ENCODE data around the gene TBC1D14. TPM values are rescaled to one million over a fixed set of nuclear protein-coding genes. Genes with fewer than 3 reads are reported as not detected.
A peak's percentile ranks its signal among the peaks of the same experiment; 100 is the strongest.

The TBC1D14 gene
- total RNA-seq, 8 experiments from 2014 or later, result 35.9 to 76.1 (median 49.8) TPM

DNA sequence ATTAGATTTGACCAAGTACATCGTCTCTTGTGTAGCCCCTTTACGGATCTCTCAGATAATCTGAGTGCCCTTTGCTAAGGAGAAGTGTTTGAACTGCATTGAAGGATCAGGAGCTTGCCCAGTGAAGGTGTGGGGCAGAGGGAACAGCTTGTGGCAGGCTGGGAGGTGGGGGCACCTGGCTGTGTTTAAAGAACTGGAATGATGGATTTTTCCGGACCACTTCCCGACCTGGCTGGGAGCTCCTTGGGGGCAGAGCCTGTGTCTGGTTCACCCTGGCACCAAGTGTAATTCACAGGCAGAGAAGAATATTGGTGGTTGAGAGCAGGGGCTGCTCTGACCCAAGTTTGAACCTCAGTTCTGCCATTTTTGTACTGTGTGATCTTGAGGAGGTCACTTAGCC lies 18.5 kb downstream of the TBC1D14 start:
- H3K4me3 ChIP-seq, result no peak overlapping the region
- peaks cover 12 to 27% of the 10 kb centered on the region in 2 donors for H3K4me1 ChIP-seq (replicated peaks in 1 of 2)
- no peak overlapping the region for H3K27ac ChIP-seq
- WGBS, 10 experiments, result 93 to 100% (median 100%) methylated on average over 1 to 4 of the region's 4 CpGs; no CpG with 5 or more reads in 6 of the 10 experiments
- in situ Hi-C loops (cut with MboI; ENCODE audit: low pct_unique_long_range_greater_than_20kb in 2 of 9, low sequenced_read_pairs in 9 of 9, unreplicated experiment in 9 of 9), result no loop called here
- ATAC-seq (replicated peaks in 6 of 8), result no peak

DNA sequence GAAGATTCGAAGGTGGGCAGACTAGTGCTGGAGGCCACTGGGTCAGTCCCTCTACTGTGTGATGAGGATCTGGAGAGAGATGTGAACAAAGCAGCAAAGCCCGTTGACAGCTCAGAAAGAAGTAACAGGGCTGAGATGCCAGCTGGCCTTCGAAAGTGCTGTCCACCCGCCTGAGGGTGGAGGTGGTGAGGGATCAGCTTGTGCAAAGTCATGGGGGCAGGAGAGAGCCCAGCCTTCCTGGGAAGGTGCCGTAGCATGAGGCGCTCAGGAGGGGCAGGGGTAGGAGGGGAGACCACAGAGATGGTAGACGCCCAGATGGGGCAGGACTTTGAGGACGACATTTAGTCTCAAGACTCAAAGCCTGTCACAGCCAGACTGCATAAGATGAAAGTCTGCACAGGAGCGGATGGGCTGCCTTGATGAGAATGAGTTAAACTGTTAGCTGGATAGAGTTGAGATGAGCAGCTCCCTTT lies 19.7 kb downstream of the TBC1D14 start:
- 14 to 90% (median 71%) methylated on average over 2 to 3 of the region's 9 CpGs; no CpG with 5 or more reads in 6 of the 10 experiments for WGBS, 10 experiments
- Histone ChIP-seq H3K4me1 (replicated peaks in 1 of 2) (peaks cover 12 to 27% of the 10 kb centered on the region in 2 donors), H3K4me3 (no peak overlapping the region), H3K27ac (no peak overlapping the region)
- in situ Hi-C loops (cut with MboI; ENCODE audit: low pct_unique_long_range_greater_than_20kb in 2 of 9, low sequenced_read_pairs in 9 of 9, unreplicated experiment in 9 of 9), result no loop called here
- ATAC-seq (replicated peaks in 6 of 8), result peak in 7 of 8 experiments; percentile 8 to 52 (median 39)

DNA sequence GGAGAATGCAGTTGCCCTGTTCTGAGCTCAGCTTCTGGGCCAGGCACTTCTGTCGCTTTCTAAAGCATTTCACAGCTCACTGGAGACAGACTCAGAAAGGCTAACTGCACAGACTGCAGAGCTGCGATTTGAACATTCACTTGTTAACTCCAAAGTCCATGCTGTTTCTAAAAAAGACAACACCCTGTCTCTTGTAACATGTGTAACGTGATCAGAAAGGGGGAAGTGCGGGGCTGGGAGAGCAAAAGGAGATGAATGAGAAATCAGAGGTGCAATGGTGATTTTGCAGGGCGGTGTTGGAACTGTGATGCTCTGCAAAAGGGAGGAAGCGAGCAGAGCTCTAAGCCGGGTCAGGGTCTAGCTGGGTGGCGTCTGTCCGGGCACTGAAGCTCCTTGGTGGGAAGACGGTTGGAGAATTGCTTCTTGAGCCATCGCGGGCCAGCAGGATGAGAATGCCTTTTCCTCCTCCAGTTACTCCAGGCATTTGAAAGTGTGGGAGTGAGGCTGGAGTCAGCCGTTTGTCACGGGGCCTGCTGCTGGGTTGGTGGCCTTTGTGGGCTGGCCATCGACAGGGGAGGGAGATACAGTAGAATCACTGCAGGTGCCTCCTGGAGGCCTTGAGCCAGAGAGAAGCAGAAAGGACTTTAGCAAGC lies 20.3 kb downstream of the TBC1D14 start:
- in situ Hi-C loops (cut with MboI; ENCODE audit: low pct_unique_long_range_greater_than_20kb in 2 of 9, low sequenced_read_pairs in 9 of 9, unreplicated experiment in 9 of 9), result no loop called here
- peak in 7 of 8 experiments; percentile 35 to 76 (median 72) for ATAC-seq (replicated peaks in 6 of 8)
- Histone ChIP-seq H3K27ac (no peak overlapping the region), H3K4me3 (no peak overlapping the region), H3K4me1 (replicated peaks in 1 of 2) (peaks cover 12 to 27% of the 10 kb centered on the region in 2 donors)
- 0 to 89% (median 55%) methylated on average over 1 to 10 of the region's 15 CpGs for WGBS, 10 experiments

DNA sequence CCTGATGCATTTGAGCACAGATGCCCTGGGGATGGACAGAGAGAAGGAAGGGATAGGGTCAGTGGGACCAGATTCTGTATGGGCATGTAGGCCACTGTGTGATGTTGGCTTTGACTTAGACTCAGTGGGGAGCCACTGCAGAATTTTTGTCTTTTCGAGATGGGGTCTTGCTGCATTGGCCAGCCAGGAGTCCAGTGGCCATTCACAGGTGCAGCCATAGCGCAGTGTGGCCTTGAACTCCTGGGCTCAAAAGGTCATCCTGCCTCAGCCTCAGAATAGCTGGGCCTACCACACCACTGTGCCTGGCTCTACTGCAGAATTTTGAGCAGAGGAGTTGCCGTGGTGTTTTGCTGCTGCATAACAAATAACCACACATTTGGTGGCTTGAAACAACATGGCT lies 22.8 kb downstream of the TBC1D14 start:
- WGBS, 10 experiments, result 71 to 100% (median 96%) methylated on average over 1 to 2 of the region's 3 CpGs; no CpG with 5 or more reads in 4 of the 10 experiments
- H3K4me1 ChIP-seq (replicated peaks in 1 of 2), result peaks cover 12 to 23% of the 10 kb centered on the region in 2 donors
- H3K27ac ChIP-seq, result no peak overlapping the region
- no peak for ATAC-seq (replicated peaks in 6 of 8)
- in situ Hi-C loops (cut with MboI; ENCODE audit: low pct_unique_long_range_greater_than_20kb in 2 of 9, low sequenced_read_pairs in 9 of 9, unreplicated experiment in 9 of 9), result no loop called here
- H3K4me3 ChIP-seq, result no peak overlapping the region

DNA sequence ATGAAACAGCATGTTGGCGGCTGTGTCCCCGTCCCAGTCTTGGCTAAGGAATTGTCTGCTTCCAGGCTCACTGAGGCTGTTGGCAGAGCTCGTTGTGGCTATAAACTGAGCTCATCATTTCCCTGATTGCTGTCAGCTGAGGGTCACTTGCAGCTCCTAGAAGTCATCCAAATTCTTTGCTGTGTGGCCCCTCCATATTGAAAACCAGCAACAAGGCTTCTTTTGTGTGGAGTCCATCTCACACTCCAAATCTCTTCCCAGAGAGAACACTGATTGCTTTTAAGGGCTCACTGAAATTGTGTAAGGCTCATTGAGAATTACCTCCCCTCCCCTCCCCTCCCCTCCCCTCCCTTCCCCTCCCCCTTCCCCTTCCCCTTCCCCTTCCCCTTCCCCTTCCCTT lies 23.3 kb downstream of the TBC1D14 start:
- in situ Hi-C loops (cut with MboI; ENCODE audit: low pct_unique_long_range_greater_than_20kb in 2 of 9, low sequenced_read_pairs in 9 of 9, unreplicated experiment in 9 of 9), result no loop called here
- H3K27ac ChIP-seq, result no peak overlapping the region
- peaks cover 12 to 23% of the 10 kb centered on the region in 2 donors for H3K4me1 ChIP-seq (replicated peaks in 1 of 2)
- 87 to 93% methylated on average over 2 to 3 of the region's 3 CpGs; no CpG with 5 or more reads in 8 of the 10 experiments for WGBS, 10 experiments
- H3K4me3 ChIP-seq, result no peak overlapping the region
- no peak for ATAC-seq (replicated peaks in 6 of 8)

DNA sequence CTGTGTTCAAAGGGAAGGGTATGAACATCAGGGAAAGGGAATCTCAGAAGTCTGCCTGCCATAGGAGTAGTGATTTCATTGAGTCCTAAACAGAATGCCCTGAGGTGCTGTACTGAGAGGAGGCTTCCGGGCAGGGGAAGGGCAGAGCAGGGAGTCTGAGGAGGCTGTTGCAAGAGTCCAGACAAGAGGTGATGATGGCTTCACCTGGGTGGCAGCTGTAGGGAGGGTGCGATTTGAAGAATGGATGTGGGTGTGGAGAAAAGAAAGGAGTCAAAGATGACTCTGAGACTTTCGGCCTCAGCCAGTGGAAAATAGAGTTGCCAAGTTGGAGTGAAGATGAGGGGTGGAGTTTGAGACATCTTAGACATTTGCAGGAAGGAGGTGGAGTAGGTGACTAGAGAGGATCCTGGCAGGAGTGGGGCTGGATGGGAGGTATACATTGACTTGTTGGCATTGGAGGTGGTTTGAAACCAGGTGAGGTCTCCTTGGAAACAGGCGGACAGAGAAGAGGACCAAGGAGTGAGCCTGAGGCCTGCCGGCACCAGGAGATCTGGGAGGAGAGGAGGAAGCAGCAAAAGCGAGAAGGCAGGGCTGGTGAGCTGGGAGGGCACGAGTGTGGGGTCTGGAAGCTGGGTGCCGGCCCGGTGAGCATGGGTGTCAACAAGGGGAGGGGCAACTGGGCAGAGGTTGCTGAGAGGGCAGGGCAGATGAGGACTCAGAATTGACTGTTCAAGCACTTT lies 24.2 kb downstream of the TBC1D14 start:
- H3K4me1 ChIP-seq (replicated peaks in 1 of 2), result peaks cover 12 to 24% of the 10 kb centered on the region in 2 donors
- no peak overlapping the region for H3K4me3 ChIP-seq
- in situ Hi-C loops (cut with MboI; ENCODE audit: low pct_unique_long_range_greater_than_20kb in 2 of 9, low sequenced_read_pairs in 9 of 9, unreplicated experiment in 9 of 9), result no loop called here
- WGBS, 10 experiments, result 20 to 100% (median 87%) methylated on average over 1 to 6 of the region's 9 CpGs
- H3K27ac ChIP-seq, result no peak overlapping the region
- ATAC-seq (replicated peaks in 6 of 8), result peak in 1 of 8 experiments; percentile 16

DNA sequence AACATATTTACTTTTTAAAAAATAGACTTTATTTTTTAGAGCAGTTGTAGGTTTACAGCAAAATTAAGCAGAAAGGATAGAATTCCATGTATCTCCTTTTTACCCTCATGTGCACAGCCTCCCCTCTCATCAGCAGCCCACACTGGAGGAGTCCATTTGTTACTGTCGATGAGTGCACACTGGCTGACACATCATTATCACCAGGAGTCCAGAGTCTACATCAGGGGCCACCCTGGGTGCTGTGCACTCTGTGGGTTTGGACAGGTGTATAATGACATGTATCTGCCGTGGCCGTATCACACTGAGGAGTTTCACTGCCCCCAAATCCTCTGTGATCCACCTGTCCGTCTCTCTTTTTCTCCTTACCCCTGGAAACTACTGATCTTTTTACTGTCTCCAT lies 26.3 kb downstream of the TBC1D14 start:
- H3K4me3 ChIP-seq, result no peak overlapping the region
- no peak overlapping the region for H3K27ac ChIP-seq
- WGBS, 10 experiments, result 42 to 100% (median 82%) methylated on average over 1 to 4 of the region's 4 CpGs; no CpG with 5 or more reads in 4 of the 10 experiments
- ATAC-seq (replicated peaks in 6 of 8), result no peak
- in situ Hi-C loops (cut with MboI; ENCODE audit: low pct_unique_long_range_greater_than_20kb in 2 of 9, low sequenced_read_pairs in 9 of 9, unreplicated experiment in 9 of 9), result no loop called here
- peaks cover 0 to 7% of the 10 kb centered on the region in 2 donors for H3K4me1 ChIP-seq (replicated peaks in 1 of 2)

DNA sequence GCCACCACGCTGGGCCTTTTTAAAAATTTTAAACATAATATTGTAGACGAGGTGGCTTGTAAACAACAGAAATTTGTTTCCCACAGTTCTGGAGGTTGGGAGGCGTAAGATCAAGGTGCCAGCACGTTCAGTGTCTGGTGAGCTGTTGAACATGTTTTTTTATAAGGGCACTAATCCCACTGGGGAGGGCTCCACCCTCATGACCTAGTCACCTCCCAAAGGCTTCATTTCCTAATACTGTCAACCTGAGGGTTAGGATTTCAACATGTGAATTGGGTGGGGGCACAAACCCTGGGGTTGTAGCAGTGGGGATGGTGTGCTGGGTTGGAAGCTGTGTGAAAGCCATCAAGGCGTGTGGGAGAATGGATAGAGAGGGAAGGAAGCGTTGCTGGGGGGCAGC lies 27.6 kb downstream of the TBC1D14 start:
- no peak overlapping the region for H3K27ac ChIP-seq
- in situ Hi-C loops (cut with MboI; ENCODE audit: low pct_unique_long_range_greater_than_20kb in 2 of 9, low sequenced_read_pairs in 9 of 9, unreplicated experiment in 9 of 9), result no loop called here
- no peak overlapping the region for H3K4me3 ChIP-seq
- WGBS, 10 experiments, result 60 to 100% (median 86%) methylated on average over 1 to 4 of the region's 6 CpGs; no CpG with 5 or more reads in 4 of the 10 experiments
- peaks cover 5 to 8% of the 10 kb centered on the region in 2 donors for H3K4me1 ChIP-seq (replicated peaks in 1 of 2)
- ATAC-seq (replicated peaks in 6 of 8), result no peak

DNA sequence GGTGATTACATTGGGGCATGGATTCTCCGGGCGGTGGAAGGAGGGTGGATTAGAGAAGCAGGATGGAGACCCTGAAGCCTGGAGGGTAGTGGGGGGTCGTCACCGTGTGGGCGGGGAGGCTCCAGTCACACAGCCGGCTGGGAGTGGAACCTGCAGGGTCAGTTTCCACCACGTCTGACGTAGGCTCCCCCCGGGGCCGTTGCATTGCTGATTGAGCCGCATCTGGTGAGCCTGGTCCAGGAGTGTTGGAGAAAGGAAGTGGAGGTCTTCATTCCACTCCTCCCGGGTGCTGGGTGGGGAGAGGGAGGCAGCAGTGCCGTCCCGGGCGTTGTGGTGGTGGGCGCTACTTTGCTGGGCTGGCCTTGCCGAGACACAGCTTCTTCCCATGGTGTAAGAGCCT lies 28.1 kb downstream of the TBC1D14 start:
- 50 to 100% methylated on average over 2 to 5 of the region's 17 CpGs; no CpG with 5 or more reads in 8 of the 10 experiments for WGBS, 10 experiments
- H3K4me3 ChIP-seq, result no peak overlapping the region
- no peak overlapping the region for H3K27ac ChIP-seq
- peak in 1 of 8 experiments; percentile 29 for ATAC-seq (replicated peaks in 6 of 8)
- in situ Hi-C loops (cut with MboI; ENCODE audit: low pct_unique_long_range_greater_than_20kb in 2 of 9, low sequenced_read_pairs in 9 of 9, unreplicated experiment in 9 of 9), result no loop called here
- H3K4me1 ChIP-seq (replicated peaks in 1 of 2), result peaks cover 9 to 13% of the 10 kb centered on the region in 2 donors

DNA sequence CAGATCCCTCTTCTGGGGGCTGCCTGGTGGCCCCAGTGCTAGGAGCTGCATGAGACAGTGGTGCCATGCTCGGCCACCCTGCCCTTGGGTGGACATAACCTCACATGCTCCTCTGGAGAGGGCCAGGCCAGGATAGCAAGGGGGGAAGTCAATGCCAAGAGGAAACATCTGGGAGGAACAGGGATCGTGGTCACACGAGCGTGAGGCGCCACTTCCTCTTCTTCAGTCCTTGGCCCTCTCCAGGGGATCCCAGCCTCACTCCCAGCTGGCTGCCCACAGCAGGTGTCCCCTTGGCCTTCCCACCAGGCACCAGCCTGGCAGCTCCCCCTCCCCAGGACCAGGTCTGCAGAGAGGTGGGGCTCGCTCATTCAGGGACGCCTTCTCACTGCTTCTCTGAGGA lies 28.6 kb downstream of the TBC1D14 start:
- in situ Hi-C loops (cut with MboI; ENCODE audit: low pct_unique_long_range_greater_than_20kb in 2 of 9, low sequenced_read_pairs in 9 of 9, unreplicated experiment in 9 of 9), result no loop called here
- WGBS, 10 experiments, result 86 to 100% methylated on average over 2 to 4 of the region's 7 CpGs; no CpG with 5 or more reads in 8 of the 10 experiments
- Histone ChIP-seq H3K4me1 (replicated peaks in 1 of 2) (peaks cover 11 to 18% of the 10 kb centered on the region in 2 donors), H3K4me3 (no peak overlapping the region), H3K27ac (no peak overlapping the region)
- peak in 1 of 8 experiments; percentile 15 for ATAC-seq (replicated peaks in 6 of 8)

DNA sequence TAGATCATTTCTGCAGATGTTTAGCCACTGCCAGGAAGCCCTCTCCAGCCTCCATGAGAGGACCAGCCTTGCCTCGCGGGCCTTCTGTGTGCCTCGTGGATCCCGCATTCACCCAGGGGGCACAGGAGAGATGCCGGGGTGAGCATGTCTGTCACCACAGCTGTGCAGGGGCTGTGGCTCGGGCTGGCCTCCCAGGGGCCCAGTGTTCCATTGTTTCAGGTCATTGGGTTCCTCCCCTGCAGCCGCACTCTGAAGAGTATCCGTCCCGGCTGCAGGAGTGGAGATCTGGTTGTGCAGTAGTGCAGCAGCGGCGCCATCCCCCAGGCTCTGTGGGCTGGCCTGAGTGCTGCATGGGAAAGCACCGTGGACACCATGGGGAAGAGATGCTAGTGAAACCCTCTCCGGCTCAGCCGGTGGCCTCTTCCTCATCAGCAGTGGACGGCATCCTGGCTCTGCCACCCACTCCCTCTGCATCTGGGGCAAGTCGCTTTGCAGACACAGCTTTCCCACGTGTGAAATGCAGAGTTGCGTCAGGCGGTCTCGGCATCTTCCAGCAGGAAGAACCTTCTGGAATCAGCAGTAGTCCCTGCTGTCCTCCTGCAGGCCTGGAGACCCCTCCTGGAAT lies 29.1 kb downstream of the TBC1D14 start:
- peak in 4 of 8 experiments; percentile 32 to 77 (median 63) for ATAC-seq (replicated peaks in 6 of 8)

DNA sequence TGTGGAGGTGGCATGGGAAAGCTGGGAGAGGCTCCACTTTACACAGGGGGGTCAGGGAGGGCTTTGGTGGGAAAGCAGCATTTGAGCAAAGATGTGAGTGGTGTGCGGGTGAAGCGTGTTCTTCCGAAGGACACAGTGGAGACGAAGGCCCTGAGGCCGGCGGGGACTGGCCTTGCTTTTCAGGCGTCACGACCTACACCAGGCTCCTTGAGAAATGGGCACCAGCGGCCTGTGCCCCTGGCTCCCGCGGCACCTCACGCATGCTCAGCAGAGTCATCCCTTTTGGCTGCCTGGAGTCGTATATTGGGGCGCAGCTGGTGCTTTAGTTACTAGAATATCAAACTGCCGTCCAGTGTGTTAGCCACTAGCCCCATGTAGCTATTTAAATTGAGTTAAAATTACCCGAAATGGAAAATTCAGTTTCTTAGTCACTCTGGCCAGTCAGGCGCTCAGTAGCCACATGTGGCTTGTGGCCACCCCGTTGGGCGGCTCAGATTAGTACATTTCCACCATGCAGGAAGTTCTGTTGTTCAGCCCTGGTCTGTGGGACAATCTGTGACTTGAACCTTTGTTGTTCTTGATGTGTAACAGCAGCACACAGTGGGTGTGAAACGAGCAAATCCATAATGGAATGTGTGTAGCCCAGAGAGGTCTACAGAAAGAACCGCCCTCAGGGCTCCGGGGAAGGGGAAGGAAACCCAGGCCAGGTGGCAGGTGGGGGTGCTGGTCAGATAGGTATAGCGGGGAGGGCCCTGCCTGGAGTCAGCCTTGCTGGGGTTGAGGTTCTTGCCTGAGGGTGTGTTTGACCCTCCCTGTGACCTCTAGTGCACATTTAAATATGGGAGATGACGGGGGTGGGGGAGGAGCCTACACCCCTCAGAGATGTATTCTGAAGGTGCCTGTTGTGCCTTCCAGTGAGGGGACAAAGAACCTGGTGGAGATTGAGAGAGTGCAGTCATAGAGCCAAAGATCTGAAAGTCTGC lies 30.4 kb downstream of the TBC1D14 start:
- ATAC-seq (replicated peaks in 6 of 8), result peak in 2 of 8 experiments; percentile 14 to 43

More for the DNA sequence above, 29.1 kb downstream of the TBC1D14 start:
- in situ Hi-C loops (cut with MboI; ENCODE audit: low pct_unique_long_range_greater_than_20kb in 2 of 9, low sequenced_read_pairs in 9 of 9, unreplicated experiment in 9 of 9), result no loop called here
- H3K4me1 ChIP-seq (replicated peaks in 1 of 2), result peaks cover 11 to 19% of the 10 kb centered on the region in 2 donors
- no peak overlapping the region for H3K4me3 ChIP-seq
- WGBS, 10 experiments, result 0 to 100% (median 81%) methylated on average over 1 to 9 of the region's 20 CpGs; no CpG with 5 or more reads in 5 of the 10 experiments
- no peak overlapping the region for H3K27ac ChIP-seq

More for the DNA sequence above, 30.4 kb downstream of the TBC1D14 start:
- Histone ChIP-seq H3K4me1 (replicated peaks in 1 of 2) (peaks cover 20 to 29% of the 10 kb centered on the region in 2 donors), H3K4me3 (no peak overlapping the region), H3K27ac (no peak overlapping the region)
- 35 to 82% (median 73%) methylated on average over 2 to 19 of the region's 24 CpGs; no CpG with 5 or more reads in 4 of the 10 experiments for WGBS, 10 experiments
- in situ Hi-C loops (cut with MboI; ENCODE audit: low pct_unique_long_range_greater_than_20kb in 2 of 9, low sequenced_read_pairs in 9 of 9, unreplicated experiment in 9 of 9), result no loop called here
